A673 (cell line): Measurements from ENCODE around the gene SPINT4. TPM values are rescaled to one million over a fixed set of nuclear protein-coding genes. Genes with fewer than 3 reads are reported as not detected.
"Not testable (repeated sequence)": the region's sequence is repeated elsewhere in the genome, so short reads cannot be mapped to it uniquely, and the experiment has no call there.

ENCODE experiments used
- BruUV-seq: library from RNA; stranded (reverse); fragments of 400-500 nt; replicated peaks from 2 replicates; lab custom pipeline; 2021; lab: Mats Ljungman, UMichigan
- CTCF ChIA-PET: fragments of 300-600 bp; sonication (Branson Sonifier 250); formaldehyde crosslinking; loops from one replicate; lab custom pipeline; 2022; ENCODE audit warnings: antibody characterized with exemption; lab: Charles Lee
- POLR2A ChIA-PET: fragments of 300-600 bp; sonication (Branson Sonifier 250); formaldehyde crosslinking; loops from one replicate; lab custom pipeline; 2022; ENCODE audit warnings: antibody characterized with exemption; ENCODE audit not compliant: low non-redundant PET; lab: Charles Lee
- DNase-seq: peaks from one replicate; pipeline ENCODE4 v3.0.0-alpha.2; 2015; ENCODE audit warnings: low spot score
- H3K27ac ChIP-seq: fragments of 200-600 bp; sonication (generic); 2 replicates; pipeline ENCODE4 v1.5.1; 2016; ENCODE audit warnings: mixed run types, low read depth, mild to moderate bottlenecking, mixed read lengths, antibody characterized with exemption, low read length; ENCODE audit not compliant: poor library complexity, severe bottlenecking
- H3K27me3 ChIP-seq: fragments of 200-600 bp; sonication (generic); replicated peaks from 2 replicates; pipeline ENCODE4 v1.6.1; 2017; ENCODE audit warnings: mixed run types, low read depth, mild to moderate bottlenecking, mixed read lengths, antibody characterized with exemption, low read length; ENCODE audit not compliant: insufficient read depth, poor library complexity
- H3K36me3 ChIP-seq: fragments of 200-600 bp; sonication (generic); 2 replicates; pipeline ENCODE4 v1.6.1; 2016; ENCODE audit warnings: mixed run types, mild to moderate bottlenecking, mixed read lengths, antibody characterized with exemption, low read length; ENCODE audit not compliant: insufficient read depth, poor library complexity, severe bottlenecking
- H3K4me1 ChIP-seq: fragments of 200-600 bp; sonication (generic); 2 replicates; pipeline ENCODE4 v1.6.1; 2017; ENCODE audit warnings: mixed run types, mild to moderate bottlenecking, mixed read lengths, antibody characterized with exemption, low read length; ENCODE audit not compliant: insufficient read depth, poor library complexity, severe bottlenecking
- H3K4me3 ChIP-seq: fragments of 200-600 bp; sonication (generic); 2 replicates; pipeline ENCODE4 v1.5.1; 2016; ENCODE audit warnings: low read depth, mixed run types, mild to moderate bottlenecking, mixed read lengths, low read length; ENCODE audit not compliant: poor library complexity, severe bottlenecking
- H3K9me3 ChIP-seq: fragments of 200-600 bp; sonication (generic); 2 replicates; pipeline ENCODE4 v1.6.1; 2016; ENCODE audit warnings: mixed run types, low read depth, mild to moderate bottlenecking, mixed read lengths, antibody characterized with exemption, low read length; ENCODE audit not compliant: poor library complexity, severe bottlenecking
- EZH2 ChIP-seq: fragments of 200-600 bp; sonication (generic); IDR thresholded peaks from 2 replicates; pipeline ENCODE4 v1.6.1; 2017; ENCODE audit warnings: borderline replicate concordance, low read depth, mild to moderate bottlenecking, mixed read lengths, antibody characterized with exemption, low read length; ENCODE audit not compliant: poor library complexity, severe bottlenecking
- intact Hi-C: fragments of 100-400 bp; cut with micrococcal nuclease; formaldehyde crosslinking; loops from one replicate; pipeline ENCODE4 v1.10.0; 2022; ENCODE audit not compliant: unreplicated experiment
- total RNA-seq: library from RNA; stranded (reverse); gene quantifications from 2 replicates; pipeline ENCODE4 v1.2.3, GENCODE V29; 2021
- TF ChIP-seq, protein P1 (sequence below): fragments of 300-800, 200-600 bp; sonication (generic); conservative IDR thresholded peaks from 2 replicates; pipeline ENCODE4 v1.5.1; 2017; ENCODE audit warnings: low read depth, mild to moderate bottlenecking, antibody characterized with exemption, low read length, moderate library complexity, mixed read lengths

SPINT4 gene
- total RNA-seq, 1 experiment from 2014 or later = not detected

DNA sequence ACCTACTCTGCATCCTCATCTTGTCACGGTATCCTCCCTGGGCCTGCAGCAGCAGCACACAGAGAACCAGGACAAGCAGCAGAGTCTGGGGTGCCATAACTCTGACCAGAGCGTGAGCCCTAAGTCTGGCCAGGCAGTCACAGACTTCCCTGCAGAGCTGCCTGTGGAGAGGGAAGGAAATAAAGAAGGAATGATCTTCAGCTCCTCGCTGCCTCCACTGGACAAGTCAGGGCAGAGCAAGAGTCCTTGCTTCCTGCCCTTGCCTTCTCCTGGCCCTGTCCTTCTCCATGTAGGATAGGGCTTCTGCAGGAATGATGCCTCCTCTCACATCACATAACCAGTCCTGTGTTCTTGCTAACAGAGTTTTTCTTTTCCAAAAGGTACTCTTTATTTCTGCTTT, 36.3 kb upstream of the SPINT4 start:
- Histone ChIP-seq H3K36me3 (no peaks in the 10 kb centered on the region), H3K27me3 (peaks cover 4% of the 10 kb centered on the region), H3K4me1 (no peaks in the 10 kb centered on the region), H3K4me3 (no peak overlapping the region), H3K27ac (no peak overlapping the region), H3K9me3 (no peaks in the 10 kb centered on the region)
- BruUV-seq = no TSS peak
- intact Hi-C loops = no loop called here
- ChIA-PET CTCF (no interaction called here), POLR2A (no interaction called here)
- DNase-seq = no peak
- TF ChIP-seq, protein P1, sequence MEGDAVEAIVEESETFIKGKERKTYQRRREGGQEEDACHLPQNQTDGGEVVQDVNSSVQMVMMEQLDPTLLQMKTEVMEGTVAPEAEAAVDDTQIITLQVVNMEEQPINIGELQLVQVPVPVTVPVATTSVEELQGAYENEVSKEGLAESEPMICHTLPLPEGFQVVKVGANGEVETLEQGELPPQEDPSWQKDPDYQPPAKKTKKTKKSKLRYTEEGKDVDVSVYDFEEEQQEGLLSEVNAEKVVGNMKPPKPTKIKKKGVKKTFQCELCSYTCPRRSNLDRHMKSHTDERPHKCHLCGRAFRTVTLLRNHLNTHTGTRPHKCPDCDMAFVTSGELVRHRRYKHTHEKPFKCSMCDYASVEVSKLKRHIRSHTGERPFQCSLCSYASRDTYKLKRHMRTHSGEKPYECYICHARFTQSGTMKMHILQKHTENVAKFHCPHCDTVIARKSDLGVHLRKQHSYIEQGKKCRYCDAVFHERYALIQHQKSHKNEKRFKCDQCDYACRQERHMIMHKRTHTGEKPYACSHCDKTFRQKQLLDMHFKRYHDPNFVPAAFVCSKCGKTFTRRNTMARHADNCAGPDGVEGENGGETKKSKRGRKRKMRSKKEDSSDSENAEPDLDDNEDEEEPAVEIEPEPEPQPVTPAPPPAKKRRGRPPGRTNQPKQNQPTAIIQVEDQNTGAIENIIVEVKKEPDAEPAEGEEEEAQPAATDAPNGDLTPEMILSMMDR = no peak
- TF ChIP-seq EZH2 = no peak

- H3K9me3 ChIP-seq, H3K36me3 ChIP-seq, CTCF ChIA-PET, intact Hi-C loops, BruUV-seq, POLR2A ChIA-PET, H3K4me1 ChIP-seq, H3K4me3 ChIP-seq, DNase-seq, H3K27me3 ChIP-seq, H3K27ac ChIP-seq: not testable (repeated sequence)
These were observed 28.8 kb upstream of the SPINT4 start for GRCh38 chr20:45693346-45693745.

DNA sequence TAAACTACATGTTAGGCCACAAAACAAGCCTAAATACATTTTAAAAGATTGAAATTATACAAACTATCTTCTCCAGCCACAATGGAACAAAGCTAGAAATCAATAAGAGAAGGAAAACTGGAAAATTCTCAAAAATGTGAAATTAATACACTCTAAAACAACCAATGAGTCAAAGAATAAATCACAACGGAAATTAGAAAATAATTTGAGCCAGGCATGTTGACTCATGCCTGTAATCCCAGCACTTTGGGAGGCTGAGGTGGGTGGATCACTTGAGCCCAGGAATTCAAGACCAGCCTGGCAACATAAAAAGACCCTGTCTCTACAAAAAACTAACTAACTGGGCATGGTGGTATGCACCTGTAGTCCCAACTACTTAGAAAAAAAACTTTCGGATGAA, 26.7 kb upstream of the SPINT4 start:
- POLR2A ChIA-PET = no interaction called here
- TF ChIP-seq, protein P1 = no peak
- TF ChIP-seq EZH2 = no peak
- Histone ChIP-seq H3K9me3 (no peaks in the 10 kb centered on the region), H3K4me3 (no peak overlapping the region), H3K4me1 (no peaks in the 10 kb centered on the region), H3K27ac (no peak overlapping the region), H3K27me3 (no peaks in the 10 kb centered on the region), H3K36me3 (no peaks in the 10 kb centered on the region)
- no TSS peak for BruUV-seq
- intact Hi-C loops = no loop called here
- DNase-seq = no peak
- CTCF ChIA-PET = no interaction called here

DNA sequence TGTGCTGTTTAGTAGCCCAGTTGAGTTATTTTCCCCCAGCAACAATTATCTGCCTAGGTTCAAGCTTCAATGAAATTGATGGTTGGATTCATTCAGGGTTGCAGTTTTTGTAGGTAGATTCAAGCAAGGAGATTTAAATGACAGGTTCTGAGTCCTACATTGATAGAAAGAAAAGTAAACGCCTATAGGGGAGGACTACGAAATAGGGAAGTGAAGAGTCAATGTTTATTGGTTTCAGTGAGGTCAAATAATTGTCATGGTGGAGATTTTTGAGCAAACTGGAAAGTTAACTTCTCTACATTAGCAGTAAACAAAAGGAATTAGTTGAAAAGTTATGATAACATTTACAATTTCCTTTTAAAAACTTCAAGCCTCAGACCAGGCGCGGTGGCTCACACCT, 21.0 kb upstream of the SPINT4 start:
- ChIA-PET POLR2A (no interaction called here), CTCF (no interaction called here)
- Histone ChIP-seq H3K4me1 (no peaks in the 10 kb centered on the region), H3K9me3 (no peaks in the 10 kb centered on the region), H3K27me3 (peaks cover 18% of the 10 kb centered on the region), H3K4me3 (no peak overlapping the region), H3K36me3 (no peaks in the 10 kb centered on the region), H3K27ac (no peak overlapping the region)
- no peak for DNase-seq
- intact Hi-C loops = no loop called here
- BruUV-seq = no TSS peak
- TF ChIP-seq, protein P1 = no peak
- no peak for TF ChIP-seq EZH2
